ENCODE data around the gene DOCK11.

- TF ChIP-seq CTCF (IDR thresholded peaks at IDR 0.05; ENCODE audit: poor library complexity, severe bottlenecking) (no peak), POLR2AphosphoS5 (IDR thresholded peaks at IDR 0.05) (no peak), EZH2 (IDR thresholded peaks at IDR 0.05; ENCODE audit: borderline replicate concordance, insufficient read depth, low read length, poor library complexity, severe bottlenecking) (no peak), REST (IDR thresholded peaks at IDR 0.05; ENCODE audit: borderline replicate concordance) (no peak), EP300 (conservative IDR thresholded peaks at IDR 0.05; ENCODE audit: poor library complexity, severe bottlenecking) (no peak), RAD21 (conservative IDR thresholded peaks at IDR 0.05) (no peak), TAF1 (IDR thresholded peaks at IDR 0.05; ENCODE audit: low read depth) (no peak)
These were observed 127.4 kb downstream of the DOCK11 start for GRCh38 chrX:118623062-118623461.

All from neural cell (in vitro differentiated cells).